Measurements from ENCODE around the gene ART4. TPM values are rescaled to one million over a fixed set of nuclear protein-coding genes. Genes with fewer than 3 reads are reported as not detected.

The ART4 gene
- total and polyA plus RNA-seq, 5 donors from 2014 or later, result not detected

- ATAC-seq (ENCODE audit: low read depth in 2 of 2) (no peak), DNase-seq (no peak)
- no peak overlapping the region for H3K27ac Mint-ChIP-seq
- H3K27ac ChIP-seq (ENCODE audit: insufficient read depth, low read length, poor library complexity, severe bottlenecking), result no peak overlapping the region
- H3K4me1 Mint-ChIP-seq, result peaks cover 0 to 2% (median under 1%) of the 10 kb centered on the region in 4 donors
- H3K27me3 ChIP-seq (ENCODE audit: control insufficient read depth, insufficient read depth, low read length), result no peaks in the 10 kb centered on the region
- H3K36me3 ChIP-seq (ENCODE audit: control insufficient read depth, insufficient read depth, low read length), result no peaks in the 10 kb centered on the region
- no peaks in the 10 kb centered on the region for H3K36me3 Mint-ChIP-seq
- no peaks in the 10 kb centered on the region for H3K27me3 Mint-ChIP-seq
- H3K4me3 Mint-ChIP-seq, result no peak overlapping the region
- no peaks in the 10 kb centered on the region for H3K4me1 ChIP-seq (ENCODE audit: control insufficient read depth, insufficient read depth, low read length, poor library complexity, severe bottlenecking)
- H3K4me3 ChIP-seq (ENCODE audit: low read depth, low read length), result no peak overlapping the region
- H3K9me3 Mint-ChIP-seq, result no peaks in the 10 kb centered on the region
- H3K9me3 ChIP-seq (ENCODE audit: control insufficient read depth in 2 of 2, low read length in 2 of 2), result no peaks in the 10 kb centered on the region
Observed at GRCh38 chr12:14850929-14851663, 7.8 kb upstream of the ART4 start.

- H3K4me3 Mint-ChIP-seq, result no peak overlapping the region
- peaks cover 0 to 7% (median 3%) of the 10 kb centered on the region in 4 donors for H3K4me1 Mint-ChIP-seq
- no peaks in the 10 kb centered on the region for H3K9me3 ChIP-seq (ENCODE audit: control insufficient read depth in 2 of 2, low read length in 2 of 2)
- no peaks in the 10 kb centered on the region for H3K27me3 Mint-ChIP-seq
- DNase-seq (no peak), ATAC-seq (ENCODE audit: low read depth in 2 of 2) (no peak)
- H3K4me1 ChIP-seq (ENCODE audit: control insufficient read depth, insufficient read depth, low read length, poor library complexity, severe bottlenecking), result no peaks in the 10 kb centered on the region
- no peak overlapping the region for H3K27ac Mint-ChIP-seq
- no peak overlapping the region for H3K4me3 ChIP-seq (ENCODE audit: low read depth, low read length)
- H3K27me3 ChIP-seq (ENCODE audit: control insufficient read depth, insufficient read depth, low read length), result no peaks in the 10 kb centered on the region
- H3K9me3 Mint-ChIP-seq, result no peaks in the 10 kb centered on the region
- H3K27ac ChIP-seq (ENCODE audit: insufficient read depth, low read length, poor library complexity, severe bottlenecking), result no peak overlapping the region
- H3K36me3 Mint-ChIP-seq, result no peaks in the 10 kb centered on the region
- no peaks in the 10 kb centered on the region for H3K36me3 ChIP-seq (ENCODE audit: control insufficient read depth, insufficient read depth, low read length)
Observed at GRCh38 chr12:14849661-14850060, 6.3 kb upstream of the ART4 start.

GRCh38 chr12:14846876-14847580 is 3.7 kb upstream of the ART4 start:
- Histone ChIP-seq H3K27ac (ENCODE audit: insufficient read depth, low read length, poor library complexity, severe bottlenecking) (no peak overlapping the region), H3K9me3 (ENCODE audit: control insufficient read depth in 2 of 2, low read length in 2 of 2) (no peaks in the 10 kb centered on the region), H3K36me3 (ENCODE audit: control insufficient read depth, insufficient read depth, low read length) (no peaks in the 10 kb centered on the region), H3K4me1 (ENCODE audit: control insufficient read depth, insufficient read depth, low read length, poor library complexity, severe bottlenecking) (no peaks in the 10 kb centered on the region), H3K27me3 (ENCODE audit: control insufficient read depth, insufficient read depth, low read length) (no peaks in the 10 kb centered on the region), H3K4me3 (ENCODE audit: low read depth, low read length) (no peak overlapping the region)
- H3K36me3 Mint-ChIP-seq, result no peaks in the 10 kb centered on the region
- no peaks in the 10 kb centered on the region for H3K27me3 Mint-ChIP-seq
- H3K4me3 Mint-ChIP-seq, result no peak overlapping the region
- no peak for ATAC-seq (ENCODE audit: low read depth in 2 of 2)
- no peak for DNase-seq
- peaks cover 0 to 7% (median 3%) of the 10 kb centered on the region in 4 donors for H3K4me1 Mint-ChIP-seq
- peak overlapping the region in 1 of 3 donors; percentile 59 for H3K27ac Mint-ChIP-seq
- no peaks in the 10 kb centered on the region for H3K9me3 Mint-ChIP-seq

GRCh38 chr12:14846042-14846587 is 2.8 kb upstream of the ART4 start:
- Histone ChIP-seq H3K27me3 (ENCODE audit: control insufficient read depth, insufficient read depth, low read length) (no peaks in the 10 kb centered on the region), H3K4me3 (ENCODE audit: low read depth, low read length) (no peak overlapping the region), H3K4me1 (ENCODE audit: control insufficient read depth, insufficient read depth, low read length, poor library complexity, severe bottlenecking) (no peaks in the 10 kb centered on the region), H3K27ac (ENCODE audit: insufficient read depth, low read length, poor library complexity, severe bottlenecking) (no peak overlapping the region), H3K9me3 (ENCODE audit: control insufficient read depth in 2 of 2, low read length in 2 of 2) (no peaks in the 10 kb centered on the region), H3K36me3 (ENCODE audit: control insufficient read depth, insufficient read depth, low read length) (no peaks in the 10 kb centered on the region)
- Mint-ChIP-seq H3K9me3 (no peaks in the 10 kb centered on the region), H3K27ac (no peak overlapping the region), H3K27me3 (no peaks in the 10 kb centered on the region), H3K36me3 (no peaks in the 10 kb centered on the region), H3K4me1 (peaks cover 0 to 7% (median 3%) of the 10 kb centered on the region in 4 donors), H3K4me3 (no peak overlapping the region)
- no peak for ATAC-seq (ENCODE audit: low read depth in 2 of 2)
- DNase-seq, result no peak

GRCh38 chr12:14845350-14845750 is 2.0 kb upstream of the ART4 start:
- no peak overlapping the region for H3K4me3 ChIP-seq (ENCODE audit: low read depth, low read length)
- peak; percentile 21 to 63 (median 55) for DNase-seq
- no peaks in the 10 kb centered on the region for H3K27me3 ChIP-seq (ENCODE audit: control insufficient read depth, insufficient read depth, low read length)
- no peaks in the 10 kb centered on the region for H3K9me3 Mint-ChIP-seq
- no peaks in the 10 kb centered on the region for H3K27me3 Mint-ChIP-seq
- H3K9me3 ChIP-seq (ENCODE audit: control insufficient read depth in 2 of 2, low read length in 2 of 2), result no peaks in the 10 kb centered on the region
- H3K27ac ChIP-seq (ENCODE audit: insufficient read depth, low read length, poor library complexity, severe bottlenecking), result no peak overlapping the region
- ATAC-seq (ENCODE audit: low read depth in 2 of 2), result peak; percentile 50 to 65
- peak overlapping the region in 1 of 4 donors; percentile 64 for H3K4me3 Mint-ChIP-seq
- H3K27ac Mint-ChIP-seq, result peak overlapping the region in 2 of 3 donors; percentile 20 to 78
- no peaks in the 10 kb centered on the region for H3K4me1 ChIP-seq (ENCODE audit: control insufficient read depth, insufficient read depth, low read length, poor library complexity, severe bottlenecking)
- H3K36me3 ChIP-seq (ENCODE audit: control insufficient read depth, insufficient read depth, low read length), result no peaks in the 10 kb centered on the region
- peaks cover 0 to 7% (median 3%) of the 10 kb centered on the region in 4 donors for H3K4me1 Mint-ChIP-seq
- H3K36me3 Mint-ChIP-seq, result no peaks in the 10 kb centered on the region

- DNase-seq, result no peak
- H3K27ac ChIP-seq (ENCODE audit: insufficient read depth, low read length, poor library complexity, severe bottlenecking), result no peak overlapping the region
- no peak overlapping the region for H3K27ac Mint-ChIP-seq
- no peak overlapping the region for H3K4me3 Mint-ChIP-seq
- H3K4me1 Mint-ChIP-seq, result peaks cover 0 to 7% (median 3%) of the 10 kb centered on the region in 4 donors
- no peaks in the 10 kb centered on the region for H3K27me3 ChIP-seq (ENCODE audit: control insufficient read depth, insufficient read depth, low read length)
- H3K9me3 Mint-ChIP-seq, result no peaks in the 10 kb centered on the region
- no peak overlapping the region for H3K4me3 ChIP-seq (ENCODE audit: low read depth, low read length)
- no peaks in the 10 kb centered on the region for H3K9me3 ChIP-seq (ENCODE audit: control insufficient read depth in 2 of 2, low read length in 2 of 2)
- H3K36me3 Mint-ChIP-seq, result no peaks in the 10 kb centered on the region
- no peaks in the 10 kb centered on the region for H3K36me3 ChIP-seq (ENCODE audit: control insufficient read depth, insufficient read depth, low read length)
- H3K27me3 Mint-ChIP-seq, result peaks cover 6% of the 10 kb centered on the region
- H3K4me1 ChIP-seq (ENCODE audit: control insufficient read depth, insufficient read depth, low read length, poor library complexity, severe bottlenecking), result no peaks in the 10 kb centered on the region
- no peak for ATAC-seq (ENCODE audit: low read depth in 2 of 2)
Observed at GRCh38 chr12:14844401-14844800, 1.1 kb upstream of the ART4 start.

- Mint-ChIP-seq H3K4me3 (no peak overlapping the region), H3K4me1 (peaks cover 0 to 7% (median 3%) of the 10 kb centered on the region in 4 donors), H3K36me3 (no peaks in the 10 kb centered on the region), H3K9me3 (peaks cover 0 to 2% (median 0%) of the 10 kb centered on the region in 7 donors), H3K27me3 (peaks cover 23% of the 10 kb centered on the region), H3K27ac (peak overlapping the region in 1 of 3 donors; percentile 7)
- peaks cover 3% of the 10 kb centered on the region for H3K27me3 ChIP-seq (ENCODE audit: control insufficient read depth, insufficient read depth, low read length)
- H3K9me3 ChIP-seq (ENCODE audit: control insufficient read depth in 2 of 2, low read length in 2 of 2), result no peaks in the 10 kb centered on the region
- no peaks in the 10 kb centered on the region for H3K4me1 ChIP-seq (ENCODE audit: control insufficient read depth, insufficient read depth, low read length, poor library complexity, severe bottlenecking)
- no peaks in the 10 kb centered on the region for H3K36me3 ChIP-seq (ENCODE audit: control insufficient read depth, insufficient read depth, low read length)
- H3K4me3 ChIP-seq (ENCODE audit: low read depth, low read length), result no peak overlapping the region
- no peak overlapping the region for H3K27ac ChIP-seq (ENCODE audit: insufficient read depth, low read length, poor library complexity, severe bottlenecking)
- DNase-seq (no peak), ATAC-seq (ENCODE audit: low read depth in 2 of 2) (no peak)
Observed at GRCh38 chr12:14842315-14842714, 1.0 kb downstream of the ART4 start.
